ENCODE data around the gene SLC10A7. TPM values are rescaled to one million over a fixed set of nuclear protein-coding genes. Genes with fewer than 3 reads are reported as not detected.

SLC10A7 gene
- total and polyA plus RNA-seq, 2 experiments from 2014 or later = 1.9 to 2.9 TPM

- Histone ChIP-seq H3K27me3 (no peaks in the 10 kb centered on the region), H3K9me3 (ENCODE audit: low read depth) (no peaks in the 10 kb centered on the region), H3K4me1 (ENCODE audit: low read depth) (no peaks in the 10 kb centered on the region), H3K36me3 (no peaks in the 10 kb centered on the region), H3K27ac (no peak overlapping the region), H3K4me3 (no peak overlapping the region)
- TF ChIP-seq CTCF (IDR thresholded peaks at IDR 0.05; ENCODE audit: low read depth, low read length) = no peak
- DNase-seq (ENCODE audit: low read depth in 1 of 2, low spot score in 1 of 2) = no peak
These were observed 193.7 kb downstream of the SLC10A7 start for GRCh38 chr4:146327859-146328650.

GRCh38 chr4:146318894-146319293 is 202.8 kb downstream of the SLC10A7 start:
- no peak for DNase-seq (ENCODE audit: low read depth in 1 of 2, low spot score in 1 of 2)
- no peak overlapping the region for H3K27ac ChIP-seq
- H3K27me3 ChIP-seq = no peaks in the 10 kb centered on the region
- no peak overlapping the region for H3K4me3 ChIP-seq
- TF ChIP-seq CTCF (IDR thresholded peaks at IDR 0.05; ENCODE audit: low read depth, low read length) = no peak
- no peaks in the 10 kb centered on the region for H3K36me3 ChIP-seq
- H3K9me3 ChIP-seq (ENCODE audit: low read depth) = no peaks in the 10 kb centered on the region
- H3K4me1 ChIP-seq (ENCODE audit: low read depth) = no peaks in the 10 kb centered on the region

GRCh38 chr4:146317783-146318182 is 204.0 kb downstream of the SLC10A7 start:
- Histone ChIP-seq H3K27me3 (no peaks in the 10 kb centered on the region), H3K4me1 (ENCODE audit: low read depth) (no peaks in the 10 kb centered on the region), H3K9me3 (ENCODE audit: low read depth) (no peaks in the 10 kb centered on the region), H3K27ac (no peak overlapping the region), H3K36me3 (no peaks in the 10 kb centered on the region), H3K4me3 (no peak overlapping the region)
- no peak for TF ChIP-seq CTCF (IDR thresholded peaks at IDR 0.05; ENCODE audit: low read depth, low read length)
- DNase-seq (ENCODE audit: low read depth in 1 of 2, low spot score in 1 of 2) = no peak

GRCh38 chr4:146315184-146315583 is 206.6 kb downstream of the SLC10A7 start:
- Histone ChIP-seq H3K36me3 (no peaks in the 10 kb centered on the region), H3K27ac (no peak overlapping the region), H3K9me3 (ENCODE audit: low read depth) (no peaks in the 10 kb centered on the region), H3K4me3 (no peak overlapping the region), H3K4me1 (ENCODE audit: low read depth) (no peaks in the 10 kb centered on the region), H3K27me3 (no peaks in the 10 kb centered on the region)
- DNase-seq (ENCODE audit: low read depth in 1 of 2, low spot score in 1 of 2) = no peak
- no peak for TF ChIP-seq CTCF (IDR thresholded peaks at IDR 0.05; ENCODE audit: low read depth, low read length)

- Histone ChIP-seq H3K27me3 (no peaks in the 10 kb centered on the region), H3K27ac (no peak overlapping the region), H3K36me3 (no peaks in the 10 kb centered on the region), H3K4me3 (no peak overlapping the region), H3K9me3 (ENCODE audit: low read depth) (no peaks in the 10 kb centered on the region), H3K4me1 (ENCODE audit: low read depth) (no peaks in the 10 kb centered on the region)
- no peak for TF ChIP-seq CTCF (IDR thresholded peaks at IDR 0.05; ENCODE audit: low read depth, low read length)
- DNase-seq (ENCODE audit: low read depth in 1 of 2, low spot score in 1 of 2) = no peak
These were observed 210.3 kb downstream of the SLC10A7 start for GRCh38 chr4:146311238-146311970.

All from cardiac muscle cell (in vitro differentiated cells and primary cell).